NCI-H774 (cell line): ENCODE results near the gene CHD5.

ENCODE experiments used
- DNase-seq: peaks from one replicate; lab custom pipeline; 2025; lab: John Stamatoyannopoulos, UW

Gene CHD5

GRCh38 chr1:6200188-6200809, 20.2 kb upstream of the CHD5 start:
- DNase-seq = no peak

DNA sequence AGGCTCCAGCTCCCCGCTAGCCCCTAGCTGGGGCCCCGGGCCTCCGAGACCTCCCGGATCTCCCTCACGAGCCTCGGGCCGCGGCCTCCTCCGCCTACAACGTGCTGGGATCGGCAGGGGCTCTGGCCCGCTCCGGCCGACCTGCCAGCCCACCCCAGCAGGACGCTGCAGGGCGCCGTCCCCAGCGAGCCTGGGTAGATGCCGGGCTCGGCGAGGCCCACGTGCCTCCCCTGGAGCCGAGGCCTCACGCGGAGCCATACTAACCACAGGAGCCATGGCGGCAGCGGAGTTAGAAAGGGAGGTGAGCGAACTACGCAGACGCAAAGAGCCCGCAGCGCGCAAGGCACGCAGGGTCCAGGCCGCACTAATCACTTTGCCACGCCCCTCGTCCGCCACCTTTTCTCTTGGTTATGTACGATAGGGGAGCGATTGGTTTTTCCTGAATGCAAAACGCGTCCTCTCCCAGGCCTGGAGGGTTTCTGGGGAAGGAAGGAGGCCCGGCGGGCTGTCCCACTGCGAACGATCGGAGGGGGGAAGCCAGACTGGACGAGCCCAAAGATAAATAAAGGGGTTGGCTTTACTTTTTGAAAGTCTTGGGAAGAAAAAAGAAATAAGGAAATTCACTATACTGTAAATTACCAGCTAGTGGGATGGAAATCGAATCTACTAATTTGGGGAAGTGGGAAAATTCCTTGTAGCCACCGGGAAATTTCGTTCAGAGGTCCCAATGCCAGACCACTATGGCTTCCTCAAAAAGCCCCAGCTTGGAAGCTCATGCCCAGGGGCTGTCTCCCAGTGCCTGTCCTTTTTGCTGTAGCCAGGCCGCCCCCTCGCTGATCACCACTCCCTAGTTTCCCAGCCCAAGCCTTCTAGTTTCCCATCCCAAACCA, 19.4 kb upstream of the CHD5 start, which contains the start of gene RPL22:
Gene RPL22 (minus strand): TSS at position 298 of the 890 bp plus-strand sequence. CDS start 22 bp downstream, at position 276.
- peak; percentile 84 for DNase-seq

DNA sequence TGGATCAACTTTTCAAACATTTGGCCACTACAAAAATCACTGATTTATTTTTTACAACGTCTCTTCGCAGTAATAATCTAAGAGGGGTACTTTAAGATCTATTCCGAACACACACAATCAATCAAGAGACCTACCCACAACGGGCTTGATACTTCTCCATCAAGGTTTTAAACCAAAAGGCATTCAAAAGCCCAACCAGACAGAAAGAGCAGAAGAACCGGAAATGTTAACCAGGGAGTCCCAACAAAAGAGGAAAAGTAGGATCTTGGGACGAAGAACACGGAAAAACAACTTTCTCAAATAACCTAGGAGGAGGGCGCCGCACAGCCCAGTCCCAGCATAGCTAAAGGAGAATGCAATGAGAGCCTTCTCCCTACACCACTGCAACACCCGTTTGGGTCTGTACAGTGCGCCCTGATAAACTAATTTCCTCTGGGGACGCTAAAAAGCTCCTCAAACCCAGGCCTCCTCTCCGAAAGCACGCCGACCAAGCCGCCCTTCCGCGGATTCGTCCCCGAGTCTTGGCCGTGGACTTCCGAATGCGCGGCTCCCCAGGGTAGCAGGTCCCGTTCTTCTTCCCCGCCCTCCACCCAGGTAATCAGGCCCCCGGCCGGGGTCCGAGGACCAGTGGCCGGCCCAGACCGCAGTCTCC, 18.7 kb upstream of the CHD5 start:
- no peak for DNase-seq

- no peak for DNase-seq
Measured at GRCh38 chr1:6197746-6198427, 17.8 kb upstream of the CHD5 start.

GRCh38 chr1:6191968-6192367, 11.8 kb upstream of the CHD5 start:
- DNase-seq = no peak

GRCh38 chr1:6188466-6188865, 8.3 kb upstream of the CHD5 start:
- no peak for DNase-seq

DNA sequence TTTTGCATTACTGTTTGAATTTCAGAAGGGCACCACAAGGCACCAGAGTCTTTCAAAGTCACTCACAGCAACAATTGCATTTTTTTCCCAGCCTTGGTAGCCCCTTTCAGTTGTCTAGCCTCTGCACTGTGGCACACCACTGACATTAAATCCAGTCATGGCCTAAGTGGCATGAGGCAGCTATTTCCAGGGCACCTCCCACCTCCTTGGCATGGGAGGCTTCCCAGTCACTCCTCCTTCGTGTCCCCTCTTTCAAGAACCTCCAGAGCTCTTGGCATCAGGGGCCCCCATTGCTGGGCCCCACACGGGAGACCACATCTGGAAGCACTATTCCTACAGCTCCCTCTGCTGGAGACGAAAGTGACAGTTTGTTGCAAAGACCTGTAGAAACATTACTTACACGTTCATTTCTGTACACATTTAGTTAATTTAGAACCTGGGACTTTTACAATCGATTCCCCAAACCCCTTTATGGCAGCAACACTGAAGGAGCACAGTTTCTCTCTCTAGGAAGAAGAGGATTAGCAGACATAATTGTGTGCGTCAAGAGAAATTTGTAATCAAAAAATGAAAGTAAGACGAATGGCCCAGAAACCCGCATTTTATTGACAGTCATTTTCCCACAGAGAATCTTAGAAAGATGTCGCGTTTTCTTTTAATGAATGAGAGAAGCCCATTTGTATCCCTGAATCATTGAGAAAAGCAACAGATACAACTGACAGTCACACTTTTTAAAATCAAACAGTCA, 5.7 kb upstream of the CHD5 start:
- DNase-seq = no peak

- no peak for DNase-seq
Measured at GRCh38 chr1:6185151-6185550, 5.0 kb upstream of the CHD5 start.

DNA sequence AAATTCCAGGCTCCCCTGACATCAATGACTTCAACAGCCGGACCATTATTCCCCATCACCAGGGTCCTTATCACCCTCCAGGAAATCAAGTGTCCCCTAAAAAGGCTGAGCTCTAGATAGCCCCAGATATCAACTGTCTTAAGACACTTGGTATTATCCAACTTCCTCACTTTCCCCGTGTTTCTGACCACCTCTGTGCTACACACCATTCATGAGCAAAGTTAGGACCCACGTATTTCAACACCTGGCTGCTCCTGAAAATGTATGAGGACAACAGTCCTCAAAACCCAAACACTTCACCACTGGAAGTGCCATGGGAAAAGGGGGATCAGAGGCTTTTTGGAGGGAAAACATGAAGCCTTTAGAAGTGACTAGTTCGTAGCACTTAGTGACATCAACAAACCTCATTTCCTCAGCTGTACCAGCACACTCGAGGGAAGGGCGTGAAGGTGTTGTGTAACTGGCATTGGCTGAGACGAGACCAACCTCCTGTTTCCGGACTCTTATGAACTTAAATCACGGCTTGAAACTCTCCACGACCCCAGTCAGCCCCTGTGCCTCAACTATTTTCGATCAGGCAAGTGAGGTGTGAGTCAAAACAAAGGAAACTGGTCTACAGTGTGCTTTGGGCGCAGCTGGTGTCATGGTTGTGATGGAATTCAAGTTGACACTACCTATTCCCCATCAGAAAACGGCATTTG, 4.1 kb upstream of the CHD5 start:
- DNase-seq = no peak

DNA sequence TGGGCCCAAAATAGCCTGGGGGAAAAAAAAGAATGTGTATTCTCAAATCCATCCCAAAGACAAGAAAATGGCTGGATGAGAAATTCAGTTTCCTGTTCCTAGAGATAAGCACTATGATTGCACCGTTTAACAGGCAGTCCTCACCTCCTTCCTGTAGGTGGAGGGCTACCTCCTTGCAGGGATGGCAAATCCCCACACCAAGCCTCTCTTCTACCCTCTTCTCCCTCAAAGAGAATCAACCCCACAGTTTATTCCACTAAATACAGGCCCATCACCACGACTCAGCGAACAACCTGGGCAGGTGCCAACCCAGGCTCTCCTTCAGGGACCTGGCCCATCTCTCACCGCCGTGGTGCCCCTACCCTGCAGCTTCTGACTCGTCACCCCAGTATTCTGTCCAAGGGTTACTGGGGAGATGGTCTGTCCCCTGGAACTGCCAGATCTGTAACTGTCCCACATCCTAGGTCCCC, 3.4 kb upstream of the CHD5 start:
- DNase-seq = no peak

GRCh38 chr1:6181347-6181770, 1.2 kb upstream of the CHD5 start:
- DNase-seq = no peak

GRCh38 chr1:6180707-6181311, 688 bp upstream of the CHD5 start:
- DNase-seq = no peak

DNA sequence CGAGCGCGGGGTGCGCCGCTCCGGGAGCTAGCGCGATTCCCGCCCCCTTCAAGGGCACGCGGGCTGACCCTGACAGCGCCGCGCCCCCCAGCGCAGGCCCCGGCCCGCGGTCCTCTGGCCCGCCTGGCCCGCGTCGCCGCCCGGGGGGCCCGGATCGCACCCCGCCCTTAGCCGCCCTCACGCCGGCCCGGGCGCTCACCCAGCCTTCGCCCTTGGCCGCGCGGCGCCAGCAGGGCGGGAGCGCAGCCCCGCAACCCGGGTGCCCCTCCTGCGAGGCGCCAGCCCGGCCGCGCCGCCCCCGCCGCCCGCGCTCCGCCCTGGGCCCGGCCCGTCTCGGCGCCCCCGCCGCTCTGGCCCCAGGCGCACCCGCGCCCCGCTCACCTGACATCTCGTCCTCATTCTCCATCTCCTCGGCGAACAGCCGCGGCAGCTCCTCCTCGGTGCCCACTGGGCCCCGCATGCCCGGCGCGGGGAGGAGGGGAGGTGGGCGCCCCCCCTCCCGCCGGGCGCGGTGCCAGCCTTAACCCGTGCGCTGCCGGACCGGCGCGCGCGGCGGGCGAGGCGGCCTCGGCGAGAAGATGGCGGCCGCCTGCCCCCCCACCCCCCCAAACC, 451 bp downstream of the CHD5 start:
- DNase-seq = no peak

DNA sequence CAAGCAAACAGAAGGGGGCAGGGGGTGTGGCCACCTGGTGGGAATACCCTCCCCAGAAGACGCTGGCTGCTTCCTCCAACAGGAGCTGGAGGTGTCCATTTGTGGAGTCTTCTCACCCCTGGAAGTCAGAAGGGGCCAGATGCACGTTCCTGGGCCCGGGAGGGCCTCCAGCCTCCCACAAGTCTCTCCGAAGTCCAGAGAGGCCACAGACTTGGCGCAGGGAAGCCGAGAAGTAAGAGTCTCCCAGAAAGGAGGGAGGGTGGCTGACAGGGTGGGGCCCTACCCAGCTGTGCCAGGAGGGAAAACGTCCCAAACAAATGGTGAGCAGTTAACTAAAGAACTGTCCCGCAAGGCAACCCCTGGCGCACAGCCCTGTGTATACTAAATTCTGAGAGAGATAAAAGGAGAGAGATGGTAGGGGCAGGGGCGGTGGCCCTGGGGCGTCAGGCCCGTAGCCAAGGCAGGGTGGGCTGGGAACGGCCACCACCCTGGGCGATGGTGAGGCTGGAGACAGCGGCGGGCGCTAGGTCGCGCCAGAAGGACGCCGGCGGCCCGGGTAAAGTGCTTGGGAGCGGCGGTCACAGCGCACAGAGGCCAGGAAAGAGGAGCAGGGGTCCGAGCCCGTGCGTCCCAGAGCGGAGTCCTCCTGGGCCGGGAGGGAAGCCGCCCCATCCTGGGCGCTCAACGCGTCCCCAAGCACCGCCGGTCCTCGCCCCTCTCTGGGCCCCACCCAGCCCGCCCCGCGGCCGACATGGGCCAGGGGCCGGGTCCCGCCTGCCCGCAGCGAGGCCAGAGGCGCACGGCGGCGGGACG, 1.2 kb downstream of the CHD5 start:
- DNase-seq = no peak

GRCh38 chr1:6177681-6178380, 2.3 kb downstream of the CHD5 start:
- no peak for DNase-seq

DNA sequence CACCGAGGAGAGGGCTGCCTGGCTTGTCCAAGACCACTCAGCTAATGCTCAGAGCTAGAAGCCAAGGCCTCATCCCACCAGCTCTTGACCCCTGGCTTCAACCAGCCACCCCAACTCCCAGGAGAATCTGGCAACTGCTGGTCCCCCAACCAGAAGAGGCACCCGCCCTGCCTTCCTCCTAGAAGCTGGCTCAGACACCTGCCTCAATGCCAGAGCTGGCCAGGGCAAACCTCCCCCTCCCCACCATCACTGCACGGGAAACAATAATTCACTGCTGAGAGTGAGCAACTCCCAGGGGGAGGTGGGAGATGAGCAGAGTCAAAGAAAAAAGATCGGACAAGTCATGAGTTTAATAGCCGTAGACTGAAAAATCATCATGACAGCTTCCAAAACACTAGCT, 3.3 kb downstream of the CHD5 start:
- DNase-seq = no peak

GRCh38 chr1:6175411-6175828, 4.7 kb downstream of the CHD5 start:
- DNase-seq = no peak

- no peak for DNase-seq
Measured at GRCh38 chr1:6174621-6175410, 5.3 kb downstream of the CHD5 start.
